PC-3 (cell line): ENCODE results near the gene ABCG1.

Experiments used
- CTCF ChIP-seq: fragments of 300-600 bp; sonication (generic); conservative IDR thresholded peaks from 2 replicates; pipeline ENCODE4 v1.5.1; 2017; ENCODE audit warnings: antibody characterized with exemption, low read depth, mild to moderate bottlenecking, low read length
- EZH2 ChIP-seq: fragments of 300-600 bp; sonication (generic); IDR thresholded peaks from one replicate; pipeline ENCODE4 v1.6.1; 2017; ENCODE audit warnings: antibody characterized with exemption, mild to moderate bottlenecking, low read length; ENCODE audit not compliant: unreplicated experiment

DNA sequence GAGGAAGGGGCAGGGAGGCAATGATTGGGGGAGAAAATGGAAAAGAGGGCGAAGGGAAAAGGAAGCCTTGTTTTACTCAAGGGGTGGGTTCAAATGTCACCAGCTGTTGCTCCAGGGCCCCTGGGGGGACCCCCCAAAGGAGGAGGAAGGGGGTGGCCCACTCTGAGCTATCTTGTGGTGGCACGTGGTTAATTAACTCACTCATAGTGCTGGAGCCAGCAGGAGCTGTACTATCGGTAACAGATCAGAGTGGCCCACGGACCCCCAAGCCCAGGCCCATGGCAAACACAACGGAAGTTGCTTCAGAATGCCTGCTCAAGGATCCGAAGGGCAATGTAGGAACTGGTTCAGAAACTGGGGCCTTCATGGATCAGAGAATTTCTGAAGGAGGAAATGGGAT lies 124.6 kb downstream of the ABCG1 start:
- no peak for TF ChIP-seq CTCF
- TF ChIP-seq EZH2: no peak
